ENCODE measurements around the gene KASH5.
"Not testable (repeated sequence)": the region's sequence is repeated elsewhere in the genome, so short reads cannot be mapped to it uniquely, and the experiment has no call there.

Gene KASH5

GRCh38 chr19:49443366-49444099, 55.5 kb downstream of the KASH5 start:
- peak overlapping the region; percentile 98 for H2AFZ ChIP-seq (ENCODE audit: low read depth, low read length)

GRCh38 chr19:49444100-49444700, 56.2 kb downstream of the KASH5 start:
- H3K4me3 ChIP-seq (ENCODE audit: low read length) = not testable (repeated sequence)
- peaks cover 29% of the 10 kb centered on the region for H3K27me3 ChIP-seq (ENCODE audit: insufficient read depth, low read length)

More at GRCh38 chr19:49443366-49444099, 55.5 kb downstream of the KASH5 start:
- H3K9me3 ChIP-seq (ENCODE audit: low read length) = no peaks in the 10 kb centered on the region
- peaks cover 36% of the 10 kb centered on the region for H3K27me3 ChIP-seq (ENCODE audit: insufficient read depth, low read length)
- H3K4me3 ChIP-seq (ENCODE audit: low read length) = peak overlapping the region; percentile 46
- H3K36me3 ChIP-seq (ENCODE audit: insufficient read depth, low read length) = peaks cover 16% of the 10 kb centered on the region
- H3K4me1 ChIP-seq (ENCODE audit: insufficient read depth, low read length) = peaks cover 15% of the 10 kb centered on the region

GRCh38 chr19:49445997-49446396, 57.9 kb downstream of the KASH5 start:
- Histone ChIP-seq H3K4me1 (ENCODE audit: insufficient read depth, low read length) (peaks cover 12% of the 10 kb centered on the region), H3K9me3 (ENCODE audit: low read length) (no peaks in the 10 kb centered on the region), H3K4me3 (ENCODE audit: low read length) (no peak overlapping the region), H3K36me3 (ENCODE audit: insufficient read depth, low read length) (peaks cover 25% of the 10 kb centered on the region), H3K27me3 (ENCODE audit: insufficient read depth, low read length) (peaks cover 12% of the 10 kb centered on the region), H2AFZ (ENCODE audit: low read depth, low read length) (no peak overlapping the region)

More at GRCh38 chr19:49444100-49444700, 56.2 kb downstream of the KASH5 start:
- H2AFZ ChIP-seq (ENCODE audit: low read depth, low read length); H3K9me3 ChIP-seq (ENCODE audit: low read length): not testable (repeated sequence)
- H3K4me1 ChIP-seq (ENCODE audit: insufficient read depth, low read length) = peaks cover 15% of the 10 kb centered on the region
- peaks cover 21% of the 10 kb centered on the region for H3K36me3 ChIP-seq (ENCODE audit: insufficient read depth, low read length)

- Histone ChIP-seq H3K4me1 (ENCODE audit: insufficient read depth, low read length) (peaks cover 4% of the 10 kb centered on the region), H3K27me3 (ENCODE audit: insufficient read depth, low read length) (no peaks in the 10 kb centered on the region), H3K36me3 (ENCODE audit: insufficient read depth, low read length) (peaks cover 25% of the 10 kb centered on the region), H3K4me3 (ENCODE audit: low read length) (no peak overlapping the region), H3K9me3 (ENCODE audit: low read length) (no peaks in the 10 kb centered on the region), H2AFZ (ENCODE audit: low read depth, low read length) (no peak overlapping the region)
Measured at GRCh38 chr19:49447485-49448431, 59.7 kb downstream of the KASH5 start.

GRCh38 chr19:49448432-49448786, 60.4 kb downstream of the KASH5 start:
- Histone ChIP-seq H2AFZ (ENCODE audit: low read depth, low read length) (no peak overlapping the region), H3K36me3 (ENCODE audit: insufficient read depth, low read length) (peaks cover 25% of the 10 kb centered on the region), H3K9me3 (ENCODE audit: low read length) (no peaks in the 10 kb centered on the region), H3K4me1 (ENCODE audit: insufficient read depth, low read length) (no peaks in the 10 kb centered on the region), H3K4me3 (ENCODE audit: low read length) (no peak overlapping the region), H3K27me3 (ENCODE audit: insufficient read depth, low read length) (no peaks in the 10 kb centered on the region)

GRCh38 chr19:49450405-49450804, 62.4 kb downstream of the KASH5 start:
- no peaks in the 10 kb centered on the region for H3K9me3 ChIP-seq (ENCODE audit: low read length)
- H3K4me1 ChIP-seq (ENCODE audit: insufficient read depth, low read length) = peaks cover 3% of the 10 kb centered on the region
- H3K4me3 ChIP-seq (ENCODE audit: low read length) = peak overlapping the region; percentile 75
- no peaks in the 10 kb centered on the region for H3K27me3 ChIP-seq (ENCODE audit: insufficient read depth, low read length)
- peaks cover 25% of the 10 kb centered on the region for H3K36me3 ChIP-seq (ENCODE audit: insufficient read depth, low read length)
- no peak overlapping the region for H2AFZ ChIP-seq (ENCODE audit: low read depth, low read length)

GRCh38 chr19:49451430-49452181, 63.6 kb downstream of the KASH5 start, which contains the start of gene PIH1D1:
TSS of gene PIH1D1 (minus strand) at chr19:49451814. CDS start at chr19:49451574, 240 bp downstream.
- no peaks in the 10 kb centered on the region for H3K27me3 ChIP-seq (ENCODE audit: insufficient read depth, low read length)
- H3K4me1 ChIP-seq (ENCODE audit: insufficient read depth, low read length) = peaks cover 3% of the 10 kb centered on the region
- peak within 1 kb of the TSS; percentile 75 for H3K4me3 ChIP-seq (ENCODE audit: low read length)
- H2AFZ ChIP-seq (ENCODE audit: low read depth, low read length) = peak within 1 kb of the TSS; percentile 72
- peaks cover 25% of the 10 kb centered on the region for H3K36me3 ChIP-seq (ENCODE audit: insufficient read depth, low read length)
- H3K9me3 ChIP-seq (ENCODE audit: low read length) = no peaks in the 10 kb centered on the region

- H3K36me3 ChIP-seq (ENCODE audit: insufficient read depth, low read length) = peaks cover 12% of the 10 kb centered on the region
- H3K27me3 ChIP-seq (ENCODE audit: insufficient read depth, low read length) = no peaks in the 10 kb centered on the region
- peak within 1 kb of the TSS; percentile 47 for H2AFZ ChIP-seq (ENCODE audit: low read depth, low read length)
- H3K4me3 ChIP-seq (ENCODE audit: low read length) = peak within 1 kb of the TSS; percentile 71
- H3K9me3 ChIP-seq (ENCODE audit: low read length) = no peaks in the 10 kb centered on the region
- H3K4me1 ChIP-seq (ENCODE audit: insufficient read depth, low read length) = peaks cover 3% of the 10 kb centered on the region
Measured at GRCh38 chr19:49453013-49453756, 65.1 kb downstream of the KASH5 start, which contains the start of gene ALDH16A1. TSS of gene ALDH16A1 (plus strand) at chr19:49453225. CDS start at chr19:49453332, 107 bp downstream.

GRCh38 chr19:49453757-49454240, 65.8 kb downstream of the KASH5 start:
- Histone ChIP-seq H3K36me3 (ENCODE audit: insufficient read depth, low read length) (peaks cover 6% of the 10 kb centered on the region), H2AFZ (ENCODE audit: low read depth, low read length) (no peak overlapping the region), H3K9me3 (ENCODE audit: low read length) (no peaks in the 10 kb centered on the region), H3K4me1 (ENCODE audit: insufficient read depth, low read length) (peaks cover 3% of the 10 kb centered on the region), H3K4me3 (ENCODE audit: low read length) (peak overlapping the region; percentile 71), H3K27me3 (ENCODE audit: insufficient read depth, low read length) (no peaks in the 10 kb centered on the region)

GRCh38 chr19:49455773-49456172, 67.7 kb downstream of the KASH5 start:
- no peak overlapping the region for H3K4me3 ChIP-seq (ENCODE audit: low read length)
- H3K4me1 ChIP-seq (ENCODE audit: insufficient read depth, low read length) = peaks cover 3% of the 10 kb centered on the region
- no peak overlapping the region for H2AFZ ChIP-seq (ENCODE audit: low read depth, low read length)
- H3K27me3 ChIP-seq (ENCODE audit: insufficient read depth, low read length) = no peaks in the 10 kb centered on the region
- peaks cover 8% of the 10 kb centered on the region for H3K36me3 ChIP-seq (ENCODE audit: insufficient read depth, low read length)
- H3K9me3 ChIP-seq (ENCODE audit: low read length) = no peaks in the 10 kb centered on the region

- no peak overlapping the region for H3K4me3 ChIP-seq (ENCODE audit: low read length)
- peaks cover 8% of the 10 kb centered on the region for H3K36me3 ChIP-seq (ENCODE audit: insufficient read depth, low read length)
- H3K27me3 ChIP-seq (ENCODE audit: insufficient read depth, low read length) = no peaks in the 10 kb centered on the region
- H3K9me3 ChIP-seq (ENCODE audit: low read length) = no peaks in the 10 kb centered on the region
- no peak overlapping the region for H2AFZ ChIP-seq (ENCODE audit: low read depth, low read length)
- peaks cover 3% of the 10 kb centered on the region for H3K4me1 ChIP-seq (ENCODE audit: insufficient read depth, low read length)
Measured at GRCh38 chr19:49456326-49456725, 68.3 kb downstream of the KASH5 start.

GRCh38 chr19:49458567-49458903, 70.5 kb downstream of the KASH5 start:
- Histone ChIP-seq H3K36me3 (ENCODE audit: insufficient read depth, low read length) (peaks cover 11% of the 10 kb centered on the region), H3K4me3 (ENCODE audit: low read length) (no peak overlapping the region), H3K4me1 (ENCODE audit: insufficient read depth, low read length) (peaks cover 3% of the 10 kb centered on the region), H3K27me3 (ENCODE audit: insufficient read depth, low read length) (no peaks in the 10 kb centered on the region), H2AFZ (ENCODE audit: low read depth, low read length) (no peak overlapping the region), H3K9me3 (ENCODE audit: low read length) (no peaks in the 10 kb centered on the region)

All from neuron (in vitro differentiated cells).